Head of caudate nucleus (tissue), 42 donors: ENCODE data around the gene STK33.

Experiments used
- DNase-seq, 42 donors: peaks; one replicate each; pipeline versions ENCODE4 v3.0.0 to v3.0.0-alpha.2; 2020 to 2021; ENCODE audit warnings: mixed read lengths in 7 of 42
- intact Hi-C: fragments of 100-400 bp; cut with DNase I; formaldehyde crosslinking; loops from one replicate; pipeline ENCODE4 v1.15.0; 2022

STK33 gene

GRCh38 chr11:8605971-8606563 lies 12.0 kb upstream of the STK33 start:
- intact Hi-C loops = no loop called here
- DNase-seq = no peak

GRCh38 chr11:8604078-8604723 lies 10.2 kb upstream of the STK33 start:
- intact Hi-C loops = no loop called here
- DNase-seq = peak in 6 of 42 donors; percentile 15 to 56 (median 28)

- intact Hi-C loops = no loop called here
- DNase-seq = no peak
These were observed 9.7 kb upstream of the STK33 start for GRCh38 chr11:8603696-8604077.

- intact Hi-C loops = no loop called here
- DNase-seq = no peak
These were observed 7.5 kb upstream of the STK33 start for GRCh38 chr11:8601376-8602133.

- no peak for DNase-seq
- intact Hi-C loops = no loop called here
These were observed 4.5 kb upstream of the STK33 start for GRCh38 chr11:8598506-8598905.

- no peak for DNase-seq
- intact Hi-C loops = no loop called here
These were observed 3.2 kb upstream of the STK33 start for GRCh38 chr11:8597182-8597581.

GRCh38 chr11:8596504-8597046 lies 2.5 kb upstream of the STK33 start:
- intact Hi-C loops = no loop called here
- no peak for DNase-seq

- intact Hi-C loops = no loop called here
- no peak for DNase-seq
These were observed 573 bp downstream of the STK33 start for GRCh38 chr11:8593455-8593854.

GRCh38 chr11:8587915-8588314 lies 6.1 kb downstream of the STK33 start:
- intact Hi-C loops = no loop called here

GRCh38 chr11:8586805-8587204 lies 7.2 kb downstream of the STK33 start:
- intact Hi-C loops = no loop called here
- no peak for DNase-seq

More at GRCh38 chr11:8587915-8588314, 6.1 kb downstream of the STK33 start:
- DNase-seq = no peak

- intact Hi-C loops = no loop called here
- no peak for DNase-seq
These were observed 7.8 kb downstream of the STK33 start for GRCh38 chr11:8586184-8586583.

GRCh38 chr11:8584511-8584910 lies 9.5 kb downstream of the STK33 start:
- intact Hi-C loops = no loop called here
- DNase-seq = no peak

- no peak for DNase-seq
These were observed 9.9 kb downstream of the STK33 start for GRCh38 chr11:8584082-8584481.

GRCh38 chr11:8581300-8581699 lies 12.7 kb downstream of the STK33 start:
- intact Hi-C loops = no loop called here
- DNase-seq = no peak

More at GRCh38 chr11:8584082-8584481, 9.9 kb downstream of the STK33 start:
- intact Hi-C loops = no loop called here

GRCh38 chr11:8577791-8578581 lies 16.0 kb downstream of the STK33 start:
- no peak for DNase-seq
- intact Hi-C loops = no loop called here

GRCh38 chr11:8574798-8575197 lies 19.2 kb downstream of the STK33 start:
- DNase-seq = no peak
- intact Hi-C loops = no loop called here

- no peak for DNase-seq
- intact Hi-C loops = no loop called here
These were observed 20.3 kb downstream of the STK33 start for GRCh38 chr11:8573777-8574176.

GRCh38 chr11:8567602-8568198 lies 26.3 kb downstream of the STK33 start:
- DNase-seq = no peak
- intact Hi-C loops = loop anchor here (2.0 to 10.0 kb wide), 2 partner anchors 233 to 341 kb away; no protein-coding TSS in a partner anchor
